HG02938 (cell line): Measurements from ENCODE around the gene PALD1.
"Not testable (repeated sequence)": the region's sequence is repeated elsewhere in the genome, so short reads cannot be mapped to it uniquely, and the experiment has no call there.

Experiments used
- ATAC-seq: cut with Tn5 transposase; IDR thresholded peaks from one replicate; pipeline ENCODE4 v1.9.1; 2021; ENCODE audit warnings: mild to moderate bottlenecking, moderate library complexity; ENCODE audit not compliant: unreplicated experiment

PALD1 gene

GRCh38 chr10:70481831-70482530, 3.4 kb downstream of the PALD1 start:
- ATAC-seq: no peak

GRCh38 chr10:70482982-70483760, 4.6 kb downstream of the PALD1 start:
- ATAC-seq: no peak

GRCh38 chr10:70483872-70484271, 5.3 kb downstream of the PALD1 start:
- not testable (repeated sequence) for ATAC-seq

GRCh38 chr10:70487824-70488223, 9.3 kb downstream of the PALD1 start:
- ATAC-seq: no peak

- ATAC-seq: no peak
Measured at GRCh38 chr10:70490142-70490541, 11.6 kb downstream of the PALD1 start.

GRCh38 chr10:70491614-70492013, 13.0 kb downstream of the PALD1 start:
- no peak for ATAC-seq

GRCh38 chr10:70492786-70493659, 14.5 kb downstream of the PALD1 start:
- peak; percentile 20 for ATAC-seq

- peak; percentile 77 for ATAC-seq
Measured at GRCh38 chr10:70493660-70494234, 15.2 kb downstream of the PALD1 start.

- ATAC-seq: no peak
Measured at GRCh38 chr10:70494536-70494935, 16.0 kb downstream of the PALD1 start.

- no peak for ATAC-seq
Measured at GRCh38 chr10:70494966-70495365, 16.4 kb downstream of the PALD1 start.

GRCh38 chr10:70495691-70496261, 17.2 kb downstream of the PALD1 start:
- no peak for ATAC-seq

GRCh38 chr10:70496341-70497119, 18.0 kb downstream of the PALD1 start:
- ATAC-seq: no peak

GRCh38 chr10:70497120-70497545, 18.6 kb downstream of the PALD1 start:
- ATAC-seq: no peak

GRCh38 chr10:70498970-70499835, 20.6 kb downstream of the PALD1 start:
- no peak for ATAC-seq

- no peak for ATAC-seq
Measured at GRCh38 chr10:70499836-70500167, 21.2 kb downstream of the PALD1 start.

GRCh38 chr10:70500368-70500767, 21.8 kb downstream of the PALD1 start:
- ATAC-seq: no peak

- no peak for ATAC-seq
Measured at GRCh38 chr10:70500812-70501301, 22.3 kb downstream of the PALD1 start.

- ATAC-seq: no peak
Measured at GRCh38 chr10:70502406-70502805, 23.8 kb downstream of the PALD1 start.

- ATAC-seq: no peak
Measured at GRCh38 chr10:70503776-70504175, 25.2 kb downstream of the PALD1 start.
